ENCODE measurements around the gene PRKCH. TPM values are rescaled to one million over a fixed set of nuclear protein-coding genes. Genes with fewer than 3 reads are reported as not detected.

The PRKCH gene
- polyA plus RNA-seq, 4 donors, result 5.9 to 17.3 (median 12.9) TPM

GRCh38 chr14:61451491-61451890 is 130.1 kb downstream of the PRKCH start:
- FAIRE-seq, result no peak
- peak in 1 of 2 donors; percentile 50 for DNase-seq
- 11 to 40% (median 36%) methylated on average over 2 of the region's 2 CpGs for WGBS, 3 donors
- Histone ChIP-seq H3K27me3 (ENCODE audit: control insufficient read depth in 3 of 3, insufficient read depth in 3 of 3, low read length in 3 of 3) (no peaks in the 10 kb centered on the region), H3K4me1 (ENCODE audit: control insufficient read depth in 3 of 3, insufficient read depth in 2 of 3, low read depth in 1 of 3, low read length in 2 of 3) (peaks cover 0 to 4% (median 0%) of the 10 kb centered on the region in 3 donors), H3K4me3 (ENCODE audit: low read depth in 1 of 3, low read length in 3 of 3) (no peak overlapping the region), H3K27ac (ENCODE audit: low read depth in 1 of 3, low read length in 2 of 3) (peak overlapping the region in 1 of 3 donors; percentile 37), H3K36me3 (ENCODE audit: control insufficient read depth in 3 of 3, insufficient read depth in 2 of 3, low read depth in 1 of 3, low read length in 3 of 3) (peaks cover 0 to 4% (median 0%) of the 10 kb centered on the region in 3 donors), H3K9me3 (ENCODE audit: control insufficient read depth in 2 of 2, insufficient read depth in 1 of 2, low read depth in 1 of 2, low read length in 1 of 2) (no peaks in the 10 kb centered on the region)

- H3K27ac ChIP-seq (ENCODE audit: low read depth in 1 of 3, low read length in 2 of 3), result peak overlapping the region in 1 of 3 donors; percentile 4
- 59 to 76% (median 67%) methylated on average over 6 of the region's 6 CpGs for WGBS, 3 donors
- no peak overlapping the region for H3K4me3 ChIP-seq (ENCODE audit: low read depth in 1 of 3, low read length in 3 of 3)
- FAIRE-seq (no peak), DNase-seq (no peak)
- H3K36me3 ChIP-seq (ENCODE audit: control insufficient read depth in 3 of 3, insufficient read depth in 2 of 3, low read depth in 1 of 3, low read length in 3 of 3), result peaks cover 0 to 4% (median 0%) of the 10 kb centered on the region in 3 donors
- H3K27me3 ChIP-seq (ENCODE audit: control insufficient read depth in 3 of 3, insufficient read depth in 3 of 3, low read length in 3 of 3), result no peaks in the 10 kb centered on the region
- no peaks in the 10 kb centered on the region for H3K9me3 ChIP-seq (ENCODE audit: control insufficient read depth in 2 of 2, insufficient read depth in 1 of 2, low read depth in 1 of 2, low read length in 1 of 2)
- H3K4me1 ChIP-seq (ENCODE audit: control insufficient read depth in 3 of 3, insufficient read depth in 2 of 3, low read depth in 1 of 3, low read length in 2 of 3), result peaks cover 0 to 4% (median 0%) of the 10 kb centered on the region in 3 donors
Measured at GRCh38 chr14:61451891-61452400, 130.6 kb downstream of the PRKCH start.

DNA sequence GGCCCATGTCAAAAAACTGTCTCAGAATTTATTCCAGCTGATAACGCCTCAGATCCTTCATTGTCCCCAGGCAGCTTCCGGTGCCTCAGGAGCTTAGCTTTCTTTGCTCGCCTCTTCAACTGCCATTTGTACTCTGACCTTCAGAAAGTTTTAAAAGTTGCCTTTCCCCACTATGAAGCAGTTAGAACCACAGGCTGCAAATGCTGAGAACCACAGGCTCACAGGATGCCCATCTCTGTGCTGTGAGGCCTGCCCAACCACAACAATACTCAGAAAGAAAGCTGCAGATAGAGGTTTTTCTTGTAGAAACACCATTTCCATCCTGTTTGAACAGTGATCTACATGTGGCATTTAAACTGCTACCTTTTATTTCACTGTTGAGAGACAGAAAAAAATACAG is 131.1 kb downstream of the PRKCH start:
- Histone ChIP-seq H3K27ac (ENCODE audit: low read depth in 1 of 3, low read length in 2 of 3) (peak overlapping the region in 1 of 3 donors; percentile 4), H3K4me1 (ENCODE audit: control insufficient read depth in 3 of 3, insufficient read depth in 2 of 3, low read depth in 1 of 3, low read length in 2 of 3) (peaks cover 0 to 4% (median 0%) of the 10 kb centered on the region in 3 donors), H3K9me3 (ENCODE audit: control insufficient read depth in 2 of 2, insufficient read depth in 1 of 2, low read depth in 1 of 2, low read length in 1 of 2) (no peaks in the 10 kb centered on the region), H3K4me3 (ENCODE audit: low read depth in 1 of 3, low read length in 3 of 3) (no peak overlapping the region), H3K36me3 (ENCODE audit: control insufficient read depth in 3 of 3, insufficient read depth in 2 of 3, low read depth in 1 of 3, low read length in 3 of 3) (peaks cover 0 to 4% (median 0%) of the 10 kb centered on the region in 3 donors), H3K27me3 (ENCODE audit: control insufficient read depth in 3 of 3, insufficient read depth in 3 of 3, low read length in 3 of 3) (no peaks in the 10 kb centered on the region)
- 73 to 93% (median 82%) methylated on average over 3 of the region's 3 CpGs for WGBS, 3 donors
- no peak for FAIRE-seq
- DNase-seq, result peak in 1 of 2 donors; percentile 66

GRCh38 chr14:61453103-61453767 is 131.9 kb downstream of the PRKCH start:
- Histone ChIP-seq H3K4me3 (ENCODE audit: low read depth in 1 of 3, low read length in 3 of 3) (no peak overlapping the region), H3K36me3 (ENCODE audit: control insufficient read depth in 3 of 3, insufficient read depth in 2 of 3, low read depth in 1 of 3, low read length in 3 of 3) (peaks cover 0 to 4% (median 0%) of the 10 kb centered on the region in 3 donors), H3K27me3 (ENCODE audit: control insufficient read depth in 3 of 3, insufficient read depth in 3 of 3, low read length in 3 of 3) (no peaks in the 10 kb centered on the region), H3K27ac (ENCODE audit: low read depth in 1 of 3, low read length in 2 of 3) (peak overlapping the region in 1 of 3 donors; percentile 59), H3K9me3 (ENCODE audit: control insufficient read depth in 2 of 2, insufficient read depth in 1 of 2, low read depth in 1 of 2, low read length in 1 of 2) (no peaks in the 10 kb centered on the region), H3K4me1 (ENCODE audit: control insufficient read depth in 3 of 3, insufficient read depth in 2 of 3, low read depth in 1 of 3, low read length in 2 of 3) (peaks cover 0 to 4% (median 0%) of the 10 kb centered on the region in 3 donors)
- DNase-seq, result no peak
- WGBS, 3 donors, result 75 to 88% (median 81%) methylated on average over 9 of the region's 9 CpGs
- FAIRE-seq, result no peak

- WGBS, 3 donors, result 52 to 75% (median 64%) methylated on average over 4 of the region's 4 CpGs
- H3K36me3 ChIP-seq (ENCODE audit: control insufficient read depth in 3 of 3, insufficient read depth in 2 of 3, low read depth in 1 of 3, low read length in 3 of 3), result peaks cover 0 to 7% (median 0%) of the 10 kb centered on the region in 3 donors
- no peak for FAIRE-seq
- no peaks in the 10 kb centered on the region for H3K27me3 ChIP-seq (ENCODE audit: control insufficient read depth in 3 of 3, insufficient read depth in 3 of 3, low read length in 3 of 3)
- no peak overlapping the region for H3K4me3 ChIP-seq (ENCODE audit: low read depth in 1 of 3, low read length in 3 of 3)
- peak overlapping the region in 2 of 3 donors; percentile 7 to 33 for H3K27ac ChIP-seq (ENCODE audit: low read depth in 1 of 3, low read length in 2 of 3)
- H3K9me3 ChIP-seq (ENCODE audit: control insufficient read depth in 2 of 2, insufficient read depth in 1 of 2, low read depth in 1 of 2, low read length in 1 of 2), result no peaks in the 10 kb centered on the region
- H3K4me1 ChIP-seq (ENCODE audit: control insufficient read depth in 3 of 3, insufficient read depth in 2 of 3, low read depth in 1 of 3, low read length in 2 of 3), result peaks cover 0 to 4% (median 0%) of the 10 kb centered on the region in 3 donors
- DNase-seq, result no peak
Measured at GRCh38 chr14:61454545-61454944, 133.2 kb downstream of the PRKCH start.

GRCh38 chr14:61455351-61455750 is 134.0 kb downstream of the PRKCH start:
- no peaks in the 10 kb centered on the region for H3K27me3 ChIP-seq (ENCODE audit: control insufficient read depth in 3 of 3, insufficient read depth in 3 of 3, low read length in 3 of 3)
- FAIRE-seq (no peak), DNase-seq (no peak)
- WGBS, 3 donors, result 90 to 94% (median 92%) methylated on average over 6 of the region's 6 CpGs
- no peaks in the 10 kb centered on the region for H3K9me3 ChIP-seq (ENCODE audit: control insufficient read depth in 2 of 2, insufficient read depth in 1 of 2, low read depth in 1 of 2, low read length in 1 of 2)
- no peak overlapping the region for H3K4me3 ChIP-seq (ENCODE audit: low read depth in 1 of 3, low read length in 3 of 3)
- H3K4me1 ChIP-seq (ENCODE audit: control insufficient read depth in 3 of 3, insufficient read depth in 2 of 3, low read depth in 1 of 3, low read length in 2 of 3), result peaks cover 0 to 4% (median 0%) of the 10 kb centered on the region in 3 donors
- peaks cover 0 to 5% (median 0%) of the 10 kb centered on the region in 3 donors for H3K36me3 ChIP-seq (ENCODE audit: control insufficient read depth in 3 of 3, insufficient read depth in 2 of 3, low read depth in 1 of 3, low read length in 3 of 3)
- no peak overlapping the region for H3K27ac ChIP-seq (ENCODE audit: low read depth in 1 of 3, low read length in 2 of 3)

DNA sequence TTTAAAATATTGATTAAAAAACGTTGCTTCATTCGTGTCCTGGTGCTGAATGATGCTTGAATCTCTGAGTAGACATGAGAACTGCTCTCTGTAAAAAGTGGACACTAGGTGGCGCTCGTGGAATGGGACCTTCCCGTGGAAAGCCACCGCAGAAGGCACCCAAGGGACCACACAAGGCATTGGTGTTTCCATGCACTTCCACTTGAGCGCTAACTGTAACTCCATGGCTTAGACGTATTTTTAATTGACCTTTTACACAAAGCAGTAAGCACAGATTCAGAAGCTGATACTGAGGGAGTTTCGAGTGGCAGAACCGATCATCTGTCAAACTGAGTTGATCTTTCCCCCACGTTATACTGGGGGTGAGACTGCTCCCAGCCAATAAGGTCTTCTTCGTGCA is 135.3 kb downstream of the PRKCH start:
- Histone ChIP-seq H3K27me3 (ENCODE audit: control insufficient read depth in 3 of 3, insufficient read depth in 3 of 3, low read length in 3 of 3) (no peaks in the 10 kb centered on the region), H3K9me3 (ENCODE audit: control insufficient read depth in 2 of 2, insufficient read depth in 1 of 2, low read depth in 1 of 2, low read length in 1 of 2) (no peaks in the 10 kb centered on the region), H3K27ac (ENCODE audit: low read depth in 1 of 3, low read length in 2 of 3) (no peak overlapping the region), H3K4me1 (ENCODE audit: control insufficient read depth in 3 of 3, insufficient read depth in 2 of 3, low read depth in 1 of 3, low read length in 2 of 3) (no peaks in the 10 kb centered on the region), H3K36me3 (ENCODE audit: control insufficient read depth in 3 of 3, insufficient read depth in 2 of 3, low read depth in 1 of 3, low read length in 3 of 3) (peaks cover 0 to 5% (median 3%) of the 10 kb centered on the region in 3 donors), H3K4me3 (ENCODE audit: low read depth in 1 of 3, low read length in 3 of 3) (no peak overlapping the region)
- no peak for FAIRE-seq
- WGBS, 3 donors, result 33 to 38% (median 35%) methylated on average over 12 of the region's 12 CpGs
- peak; percentile 77 to 78 for DNase-seq

DNA sequence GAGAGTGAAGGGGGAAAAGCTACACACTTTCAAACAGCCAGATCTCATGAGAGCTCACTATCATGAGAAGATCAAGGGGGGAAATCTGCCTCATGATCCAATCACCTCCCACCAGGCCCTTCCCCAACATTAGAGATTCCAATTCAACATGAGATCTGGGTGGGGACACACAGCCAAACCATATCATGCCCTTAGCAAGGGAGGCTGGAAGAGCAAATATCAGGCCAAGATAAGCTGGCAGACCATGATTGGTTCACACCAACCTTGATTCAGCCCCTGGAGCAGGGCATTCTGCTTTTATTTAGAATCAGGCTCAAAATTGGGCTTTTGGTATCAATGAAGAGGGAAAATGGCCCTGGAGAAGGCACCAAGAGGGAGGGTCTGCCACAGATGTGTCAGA is 137.4 kb downstream of the PRKCH start:
- no peak overlapping the region for H3K27ac ChIP-seq (ENCODE audit: low read depth in 1 of 3, low read length in 2 of 3)
- H3K27me3 ChIP-seq (ENCODE audit: control insufficient read depth in 3 of 3, insufficient read depth in 3 of 3, low read length in 3 of 3), result no peaks in the 10 kb centered on the region

More for the DNA sequence above, 137.4 kb downstream of the PRKCH start:
- no peaks in the 10 kb centered on the region for H3K9me3 ChIP-seq (ENCODE audit: control insufficient read depth in 2 of 2, insufficient read depth in 1 of 2, low read depth in 1 of 2, low read length in 1 of 2)
- H3K4me1 ChIP-seq (ENCODE audit: control insufficient read depth in 3 of 3, insufficient read depth in 2 of 3, low read depth in 1 of 3, low read length in 2 of 3), result peaks cover 3 to 8% (median 6%) of the 10 kb centered on the region in 3 donors
- FAIRE-seq (no peak), DNase-seq (no peak)
- no peak overlapping the region for H3K4me3 ChIP-seq (ENCODE audit: low read depth in 1 of 3, low read length in 3 of 3)
- H3K36me3 ChIP-seq (ENCODE audit: control insufficient read depth in 3 of 3, insufficient read depth in 2 of 3, low read depth in 1 of 3, low read length in 3 of 3), result peaks cover 0 to 3% (median 3%) of the 10 kb centered on the region in 3 donors

Data from small intestine (tissue), 7 donors.